ENCODE data around the gene RNU4-1.

DNA sequence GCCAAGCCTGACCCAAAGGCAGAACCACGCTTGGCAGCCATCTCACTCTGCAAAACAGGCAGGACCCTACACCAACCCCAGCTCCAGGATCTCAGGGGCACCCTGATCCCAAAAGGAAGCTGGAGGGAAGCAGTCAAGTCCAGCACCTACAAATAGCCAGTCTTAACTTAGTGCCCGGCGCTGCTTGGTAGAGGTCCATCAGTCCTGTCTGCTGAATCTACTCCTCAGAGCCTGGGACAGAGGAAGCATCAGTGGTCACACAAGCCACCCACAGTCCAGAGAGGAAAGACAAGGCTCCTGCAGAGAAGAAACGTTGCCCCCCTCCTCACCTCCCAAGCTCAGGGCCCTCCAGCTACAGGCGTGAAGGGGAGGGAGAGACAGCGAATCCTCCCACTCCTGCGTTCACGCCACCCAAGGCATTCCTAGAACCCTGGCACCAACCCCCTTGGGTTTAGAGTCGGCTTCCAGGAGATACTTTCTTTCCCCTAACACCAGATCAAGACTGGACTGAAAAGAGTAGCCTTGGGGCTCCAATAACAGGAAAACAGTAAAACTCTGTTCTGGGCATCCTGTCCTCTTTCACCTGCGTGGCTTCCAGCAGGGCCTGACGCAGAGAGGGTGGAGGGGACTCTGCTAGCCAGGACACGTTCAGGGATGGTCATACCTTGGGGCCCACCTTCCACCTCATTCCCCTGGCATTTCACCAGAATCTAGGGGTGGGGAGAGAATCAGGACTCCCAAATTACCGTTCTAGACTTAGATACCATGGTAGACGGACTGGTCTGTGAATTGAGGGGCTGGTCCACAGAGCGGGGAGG is 28.7 kb downstream of the RNU4-1 start:
- TF ChIP-seq, protein P1, sequence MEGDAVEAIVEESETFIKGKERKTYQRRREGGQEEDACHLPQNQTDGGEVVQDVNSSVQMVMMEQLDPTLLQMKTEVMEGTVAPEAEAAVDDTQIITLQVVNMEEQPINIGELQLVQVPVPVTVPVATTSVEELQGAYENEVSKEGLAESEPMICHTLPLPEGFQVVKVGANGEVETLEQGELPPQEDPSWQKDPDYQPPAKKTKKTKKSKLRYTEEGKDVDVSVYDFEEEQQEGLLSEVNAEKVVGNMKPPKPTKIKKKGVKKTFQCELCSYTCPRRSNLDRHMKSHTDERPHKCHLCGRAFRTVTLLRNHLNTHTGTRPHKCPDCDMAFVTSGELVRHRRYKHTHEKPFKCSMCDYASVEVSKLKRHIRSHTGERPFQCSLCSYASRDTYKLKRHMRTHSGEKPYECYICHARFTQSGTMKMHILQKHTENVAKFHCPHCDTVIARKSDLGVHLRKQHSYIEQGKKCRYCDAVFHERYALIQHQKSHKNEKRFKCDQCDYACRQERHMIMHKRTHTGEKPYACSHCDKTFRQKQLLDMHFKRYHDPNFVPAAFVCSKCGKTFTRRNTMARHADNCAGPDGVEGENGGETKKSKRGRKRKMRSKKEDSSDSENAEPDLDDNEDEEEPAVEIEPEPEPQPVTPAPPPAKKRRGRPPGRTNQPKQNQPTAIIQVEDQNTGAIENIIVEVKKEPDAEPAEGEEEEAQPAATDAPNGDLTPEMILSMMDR (tag by site-specific recombination; IDR thresholded peaks at IDR 0.05), result no peak
- TF ChIP-seq, protein P2, sequence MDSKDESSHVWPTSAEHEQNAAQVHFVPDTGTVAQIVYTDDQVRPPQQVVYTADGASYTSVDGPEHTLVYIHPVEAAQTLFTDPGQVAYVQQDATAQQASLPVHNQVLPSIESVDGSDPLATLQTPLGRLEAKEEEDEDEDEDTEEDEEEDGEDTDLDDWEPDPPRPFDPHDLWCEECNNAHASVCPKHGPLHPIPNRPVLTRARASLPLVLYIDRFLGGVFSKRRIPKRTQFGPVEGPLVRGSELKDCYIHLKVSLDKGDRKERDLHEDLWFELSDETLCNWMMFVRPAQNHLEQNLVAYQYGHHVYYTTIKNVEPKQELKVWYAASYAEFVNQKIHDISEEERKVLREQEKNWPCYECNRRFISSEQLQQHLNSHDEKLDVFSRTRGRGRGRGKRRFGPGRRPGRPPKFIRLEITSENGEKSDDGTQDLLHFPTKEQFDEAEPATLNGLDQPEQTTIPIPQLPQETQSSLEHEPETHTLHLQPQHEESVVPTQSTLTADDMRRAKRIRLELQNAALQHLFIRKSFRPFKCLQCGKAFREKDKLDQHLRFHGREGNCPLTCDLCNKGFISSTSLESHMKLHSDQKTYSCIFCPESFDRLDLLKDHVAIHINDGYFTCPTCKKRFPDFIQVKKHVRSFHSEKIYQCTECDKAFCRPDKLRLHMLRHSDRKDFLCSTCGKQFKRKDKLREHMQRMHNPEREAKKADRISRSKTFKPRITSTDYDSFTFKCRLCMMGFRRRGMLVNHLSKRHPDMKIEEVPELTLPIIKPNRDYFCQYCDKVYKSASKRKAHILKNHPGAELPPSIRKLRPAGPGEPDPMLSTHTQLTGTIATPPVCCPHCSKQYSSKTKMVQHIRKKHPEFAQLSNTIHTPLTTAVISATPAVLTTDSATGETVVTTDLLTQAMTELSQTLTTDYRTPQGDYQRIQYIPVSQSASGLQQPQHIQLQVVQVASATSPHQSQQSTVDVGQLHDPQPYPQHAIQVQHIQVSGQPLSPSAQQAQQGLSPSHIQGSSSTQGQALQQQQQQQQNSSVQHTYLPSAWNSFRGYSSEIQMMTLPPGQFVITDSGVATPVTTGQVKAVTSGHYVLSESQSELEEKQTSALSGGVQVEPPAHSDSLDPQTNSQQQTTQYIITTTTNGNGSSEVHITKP (tag by site-specific recombination; IDR thresholded peaks at IDR 0.05), result no peak
- no peak for TF ChIP-seq ZNF48 (tag by site-specific recombination; IDR thresholded peaks at IDR 0.05)
